Choroid plexus epithelial cell (primary cell): ENCODE data around the gene PERM1.

Source experiments
- DNase-seq: peaks from one replicate; pipeline ENCODE4 v3.0.0-alpha.2; 2010; ENCODE audit warnings: low read depth
- H3K4me3 ChIP-seq: 2 replicates; pipeline ENCODE4 v1.5.1; 2011; ENCODE audit warnings: low read depth, mild to moderate bottlenecking, control low read depth, low read length, moderate library complexity
- CTCF ChIP-seq: conservative IDR thresholded peaks from 2 replicates; pipeline ENCODE4 v1.5.1; 2011; ENCODE audit warnings: low read depth, mild to moderate bottlenecking, control low read depth, inconsistent platforms, low read length, moderate library complexity

The PERM1 gene

GRCh38 chr1:930633-931138, 51.2 kb downstream of the PERM1 start:
- no peak for DNase-seq
- no peak for TF ChIP-seq CTCF
- no peak overlapping the region for H3K4me3 ChIP-seq

- no peak for TF ChIP-seq CTCF
- no peak overlapping the region for H3K4me3 ChIP-seq
- DNase-seq, result no peak
These were observed 51.9 kb downstream of the PERM1 start for GRCh38 chr1:929712-930632.

- no peak for DNase-seq
- H3K4me3 ChIP-seq, result no peak overlapping the region
- TF ChIP-seq CTCF, result no peak
These were observed 52.9 kb downstream of the PERM1 start for GRCh38 chr1:928825-929661.

GRCh38 chr1:927748-928147, 54.1 kb downstream of the PERM1 start:
- no peak for DNase-seq
- H3K4me3 ChIP-seq, result no peak overlapping the region
- no peak for TF ChIP-seq CTCF

- DNase-seq, result no peak
These were observed 54.7 kb downstream of the PERM1 start for GRCh38 chr1:927234-927633.

More at GRCh38 chr1:927234-927633, 54.7 kb downstream of the PERM1 start:
- no peak overlapping the region for H3K4me3 ChIP-seq
- no peak for TF ChIP-seq CTCF
